Motor neuron (in vitro differentiated cells): Measurements from ENCODE around the gene ESM1. TPM values are rescaled to one million over a fixed set of nuclear protein-coding genes. Genes with fewer than 3 reads are reported as not detected.

Experiments used
- ATAC-seq, 8 experiments: fragments of 200-7000 bp; cut with Tn5 transposase; replicated peaks in 6 of 8; 2 replicates each; pipeline ENCODE4 v1.8.0; 2021; ENCODE audit warnings: mild to moderate bottlenecking in 8 of 8, moderate library complexity in 8 of 8
- H3K27ac ChIP-seq, 2 donors: fragments of 250-450 bp; sonication (Bioruptor Pico); 2 replicates each; pipeline ENCODE4 v1.9.0; 2021; ENCODE audit warnings: antibody characterized with exemption in 2 of 2, mild to moderate bottlenecking in 2 of 2, moderate library complexity in 1 of 2
- H3K4me1 ChIP-seq, 2 donors: fragments of 250-450 bp; sonication (Bioruptor Pico); replicated peaks in 1 of 2; 2 replicates each; pipeline ENCODE4 v1.6.1; 2021; ENCODE audit warnings: antibody characterized with exemption in 2 of 2, mild to moderate bottlenecking in 2 of 2, moderate library complexity in 1 of 2
- H3K4me3 ChIP-seq, 5 donors: fragments of 250-450 bp; sonication (Bioruptor Pico); 2 replicates each; pipeline ENCODE4 v1.9.0; 2021; ENCODE audit warnings: antibody characterized with exemption in 5 of 5, mild to moderate bottlenecking in 5 of 5, moderate library complexity in 4 of 5
- WGBS, 10 experiments: fragments of 450-650 bp; shearing (Covaris generic); methylation state at CpG; one replicate each; pipeline ENCODE4 v1.0.0; 2022; 5-methylcytosine and 5-hydroxymethylcytosine counted together
- in situ Hi-C, 9 experiments: fragments of 400-800 bp; cut with MboI; loops; one replicate each; pipeline ENCODE4 v1.15.0; 2021; ENCODE audit warnings: low sequenced_read_pairs in 9 of 9, low pct_unique_long_range_greater_than_20kb in 2 of 9; ENCODE audit not compliant: unreplicated experiment in 9 of 9
- total RNA-seq, 8 experiments: library from RNA; unstranded; fragments of 300-600 nt; gene quantifications; 2 replicates each; pipeline versions ENCODE4 v1.2.3 to v1.2.4, GENCODE V29; 2022

Gene ESM1
- total RNA-seq, 8 experiments from 2014 or later: 0.08 to 91.7 (median 0.19) TPM; not detected in 4

DNA sequence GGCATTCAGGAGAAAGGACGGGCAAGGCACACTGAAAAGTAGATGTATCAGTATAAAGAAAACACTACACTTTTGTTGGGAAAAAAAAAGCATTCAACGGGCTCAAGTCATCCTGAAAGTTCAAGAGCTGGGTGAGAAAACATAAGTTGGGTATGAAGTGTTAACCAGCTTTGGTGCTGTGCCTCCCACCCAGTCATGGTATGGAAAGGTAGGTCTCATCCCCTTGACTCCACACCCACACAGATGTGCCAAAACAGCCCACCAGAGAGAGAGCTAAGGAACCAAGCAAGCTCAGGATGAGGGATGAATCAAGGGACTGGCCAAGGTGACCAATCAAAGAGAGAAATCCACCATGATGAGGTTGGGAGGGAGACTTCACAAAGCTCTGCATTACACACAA lies 54.7 kb downstream of the ESM1 start:
- 0 to 91% (median 53%) methylated on average over 1 to 2 of the region's 2 CpGs for WGBS, 10 experiments
- in situ Hi-C loops: loop anchor here in 4 of 9 experiments (25.0 kb wide), 1 partner anchor 207 kb away; no protein-coding TSS in a partner anchor
- Histone ChIP-seq H3K4me3 (no peak overlapping the region), H3K27ac (no peak overlapping the region), H3K4me1 (no peaks in the 10 kb centered on the region)
- no peak for ATAC-seq

Other genes starting within 250 kb of the ESM1 start
- 1 to 10 TPM in 1 of 8 experiments, under 1 TPM in 1, not detected in 6; 0.19 to 2.6 TPM for gene GZMK, start 38.7 kb upstream of the ESM1 start, total RNA-seq
- gene GZMA, start 117.1 kb upstream of the ESM1 start, total RNA-seq: 1 to 10 TPM in 1 of 8 experiments, not detected in 7; 2.9 TPM
- 100 to 1,000 TPM in 1 of 8 experiments, 10 to 100 TPM in 7; 10.5 to 144 (median 12.0) TPM for gene GPX8, start 174.6 kb upstream of the ESM1 start, total RNA-seq
- under 1 TPM in 6 of 8 experiments, not detected in 2; 0.09 to 1.00 (median 0.14) TPM for gene CDC20B, start 187.6 kb upstream of the ESM1 start, total RNA-seq
- gene MCIDAS, start 241.7 kb upstream of the ESM1 start, total RNA-seq: 1 to 10 TPM in 1 of 8 experiments, under 1 TPM in 4, not detected in 3; 0.05 to 1.0 (median 0.20) TPM
- gene CCNO, start 248.0 kb upstream of the ESM1 start, total RNA-seq: 1 to 10 TPM in 4 of 8 experiments, under 1 TPM in 4; 0.14 to 4.8 (median 0.88) TPM